Fibroblast of the conjunctiva (primary cell): ENCODE results near the gene ARHGAP9.
"Not testable (repeated sequence)": the region's sequence is repeated elsewhere in the genome, so short reads cannot be mapped to it uniquely, and the experiment has no call there.

ENCODE experiments used
- DNase-seq: peaks from one replicate; pipeline ENCODE4 v3.0.0-alpha.2; 2010; ENCODE audit warnings: low read depth

Gene ARHGAP9

GRCh38 chr12:57517187-57517586 is 37.5 kb upstream of the ARHGAP9 start:
- DNase-seq, result no peak

DNA sequence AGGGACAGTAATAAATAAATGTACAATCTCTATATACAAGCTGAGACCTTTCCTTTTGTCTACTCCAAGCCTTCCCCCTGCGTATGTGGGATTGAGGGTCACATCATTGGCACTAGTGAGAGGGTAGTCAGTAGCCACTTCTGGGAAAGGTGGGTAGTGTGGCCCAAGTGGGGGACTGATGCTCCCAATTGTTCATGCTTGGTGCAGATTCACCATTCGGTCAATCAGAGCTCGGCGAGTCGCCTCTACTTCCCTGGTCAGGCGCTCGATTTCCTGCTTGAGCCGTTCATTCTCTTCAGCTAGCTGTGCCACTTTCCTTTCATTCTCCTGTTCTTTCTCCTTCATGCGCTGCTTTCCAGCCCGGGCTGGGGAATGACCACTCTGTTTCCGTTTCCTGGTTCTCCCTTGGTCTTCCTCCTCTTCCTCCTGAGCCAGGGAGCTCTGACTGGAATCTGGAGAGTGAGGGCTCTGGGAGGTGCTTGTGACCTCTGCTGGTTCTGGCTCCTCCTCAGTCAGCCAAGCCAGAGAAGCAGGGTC is 37.0 kb upstream of the ARHGAP9 start:
- no peak for DNase-seq

- no peak for DNase-seq
Measured at GRCh38 chr12:57515934-57516541, 36.4 kb upstream of the ARHGAP9 start.

- no peak for DNase-seq
Measured at GRCh38 chr12:57515408-57515933, 35.8 kb upstream of the ARHGAP9 start.

DNA sequence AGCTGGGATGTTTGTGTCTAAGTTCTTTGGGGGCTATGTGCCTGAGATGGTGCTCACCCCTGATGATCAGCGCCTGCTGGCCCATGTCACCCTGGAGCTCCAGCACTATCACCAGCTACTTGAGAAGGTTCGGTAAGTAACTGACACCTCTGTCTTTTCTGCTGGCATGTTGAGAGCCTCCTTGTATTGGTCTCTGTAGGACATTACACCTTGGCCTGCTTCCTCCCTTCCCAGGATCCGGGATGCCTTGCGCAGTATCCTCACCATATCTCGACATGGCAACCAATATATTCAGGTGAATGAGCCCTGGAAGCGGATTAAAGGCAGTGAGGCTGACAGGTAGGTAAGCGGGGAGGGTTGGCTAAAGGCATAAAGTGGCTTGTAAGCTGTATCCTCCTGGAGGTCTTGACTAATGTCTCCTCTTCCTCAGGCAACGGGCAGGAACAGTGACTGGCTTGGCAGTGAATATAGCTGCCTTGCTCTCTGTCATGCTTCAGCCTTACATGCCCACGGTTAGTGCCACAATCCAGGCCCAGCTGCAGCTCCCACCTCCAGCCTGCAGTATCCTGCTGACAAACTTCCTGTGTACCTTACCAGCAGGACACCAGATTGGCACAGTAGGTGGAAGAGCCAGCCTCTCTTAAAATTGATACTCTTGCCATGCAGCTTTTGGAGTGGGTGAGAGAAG is 35.2 kb upstream of the ARHGAP9 start:
- no peak for DNase-seq

DNA sequence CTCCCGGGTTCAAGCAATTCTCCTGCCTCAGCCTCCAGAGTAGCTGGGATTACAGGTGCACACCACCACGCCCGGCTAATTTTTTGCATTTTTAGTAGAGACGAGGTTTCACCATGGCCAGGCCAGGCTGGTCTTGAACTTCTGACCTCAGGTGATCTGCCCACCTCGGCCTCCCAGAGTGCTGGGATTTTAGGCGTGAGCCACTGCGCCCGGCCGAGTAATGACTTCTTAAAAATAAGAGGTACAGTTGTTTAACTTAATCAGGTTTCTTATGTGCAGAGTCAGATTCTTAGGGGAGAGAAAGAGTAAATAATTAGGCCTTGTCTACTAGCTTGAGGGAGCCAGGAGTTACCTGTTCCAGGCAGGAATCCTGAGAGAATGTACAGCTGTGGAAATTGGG is 34.6 kb upstream of the ARHGAP9 start:
- DNase-seq, result not testable (repeated sequence)

- not testable (repeated sequence) for DNase-seq
Measured at GRCh38 chr12:57513677-57514076, 34.0 kb upstream of the ARHGAP9 start.

GRCh38 chr12:57513266-57513665 is 33.6 kb upstream of the ARHGAP9 start:
- DNase-seq, result no peak

- DNase-seq, result no peak
Measured at GRCh38 chr12:57512665-57513064, 33.0 kb upstream of the ARHGAP9 start.

DNA sequence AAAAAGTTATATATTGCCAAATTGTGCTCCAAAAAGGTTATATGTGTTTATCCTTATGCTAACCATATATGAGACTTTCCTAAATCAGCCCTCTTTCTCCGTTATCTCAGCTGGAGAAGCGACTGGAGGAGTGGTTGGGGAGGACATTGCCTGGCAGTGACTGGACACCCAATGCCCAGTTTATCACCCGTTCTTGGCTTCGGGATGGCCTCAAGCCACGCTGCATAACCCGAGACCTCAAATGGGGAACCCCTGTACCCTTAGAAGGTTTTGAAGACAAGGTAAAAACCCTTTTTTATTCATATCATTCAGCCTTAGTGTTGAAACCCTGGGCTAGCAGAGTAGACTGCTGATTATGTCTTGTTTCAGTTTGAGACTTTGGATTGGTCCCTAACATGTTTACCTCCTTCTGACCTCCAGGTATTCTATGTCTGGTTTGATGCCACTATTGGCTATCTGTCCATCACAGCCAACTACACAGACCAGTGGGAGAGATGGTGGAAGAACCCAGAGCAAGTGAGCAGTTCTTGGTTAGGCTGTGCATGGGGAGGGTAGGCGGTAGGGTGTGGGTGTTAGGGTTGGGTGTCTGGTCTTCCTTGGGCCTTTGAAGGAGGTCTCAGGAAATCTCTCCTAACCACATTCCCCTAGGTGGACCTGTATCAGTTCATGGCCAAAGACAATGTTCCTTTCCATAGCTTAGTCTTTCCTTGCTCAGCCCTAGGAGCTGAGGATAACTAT is 32.1 kb upstream of the ARHGAP9 start:
- no peak for DNase-seq

- no peak for DNase-seq
Measured at GRCh38 chr12:57511161-57511560, 31.5 kb upstream of the ARHGAP9 start.

- not testable (repeated sequence) for DNase-seq
Measured at GRCh38 chr12:57507796-57508195, 28.1 kb upstream of the ARHGAP9 start.

- DNase-seq, result not testable (repeated sequence)
Measured at GRCh38 chr12:57506541-57506940, 26.9 kb upstream of the ARHGAP9 start.

DNA sequence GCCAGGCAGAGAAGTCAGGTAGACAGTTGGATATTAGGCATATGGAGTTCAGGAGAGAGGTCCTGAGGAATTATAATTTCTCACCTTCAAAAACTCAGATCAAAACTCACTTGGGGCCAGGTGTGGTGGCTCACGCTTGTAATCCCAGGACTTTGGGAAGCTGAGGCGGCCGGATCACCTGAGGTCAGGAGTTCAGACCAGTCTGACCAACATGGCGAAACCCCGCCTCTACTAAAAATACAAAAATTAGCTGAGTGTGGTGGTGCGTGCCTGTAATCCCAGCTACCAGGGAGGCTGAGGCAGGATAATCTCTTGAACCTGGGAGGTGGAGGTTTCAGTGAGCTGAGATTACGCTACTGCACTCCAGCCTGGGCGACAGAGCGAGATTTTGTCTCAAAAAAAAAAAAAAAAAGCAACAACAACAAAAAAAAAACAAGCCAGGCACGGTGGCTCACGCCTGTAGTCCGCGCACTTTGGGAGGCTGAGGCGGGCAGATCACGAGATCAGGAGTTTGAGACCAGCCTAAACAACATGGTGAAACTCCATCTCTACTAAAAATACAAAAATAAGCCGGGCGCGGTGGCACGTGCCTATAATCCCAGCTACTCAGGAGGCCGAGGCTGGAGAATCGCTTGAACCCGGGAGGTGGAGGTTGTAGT is 22.8 kb upstream of the ARHGAP9 start:
- DNase-seq, result not testable (repeated sequence)

DNA sequence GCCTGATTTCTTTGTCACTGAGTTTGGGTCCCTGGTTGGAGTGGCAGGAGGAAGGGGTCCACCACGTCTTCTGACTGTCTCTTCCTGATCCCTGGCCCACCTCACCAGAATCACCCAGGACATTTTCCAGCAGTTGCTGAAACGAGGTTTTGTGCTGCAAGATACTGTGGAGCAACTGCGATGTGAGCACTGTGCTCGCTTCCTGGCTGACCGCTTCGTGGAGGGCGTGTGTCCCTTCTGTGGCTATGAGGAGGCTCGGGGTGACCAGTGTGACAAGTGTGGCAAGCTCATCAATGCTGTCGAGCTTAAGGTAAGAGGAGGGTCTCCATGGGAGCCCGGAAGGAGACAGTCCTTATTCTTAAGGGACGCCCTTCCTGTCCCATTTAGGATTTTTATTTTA is 20.5 kb upstream of the ARHGAP9 start:
- DNase-seq, result no peak

GRCh38 chr12:57498571-57498970 is 18.9 kb upstream of the ARHGAP9 start:
- no peak for DNase-seq

- DNase-seq, result no peak
Measured at GRCh38 chr12:57498132-57498502, 18.5 kb upstream of the ARHGAP9 start.

GRCh38 chr12:57497223-57498131 is 17.8 kb upstream of the ARHGAP9 start:
- DNase-seq, result no peak

- DNase-seq, result no peak
Measured at GRCh38 chr12:57496822-57497221, 17.2 kb upstream of the ARHGAP9 start.

DNA sequence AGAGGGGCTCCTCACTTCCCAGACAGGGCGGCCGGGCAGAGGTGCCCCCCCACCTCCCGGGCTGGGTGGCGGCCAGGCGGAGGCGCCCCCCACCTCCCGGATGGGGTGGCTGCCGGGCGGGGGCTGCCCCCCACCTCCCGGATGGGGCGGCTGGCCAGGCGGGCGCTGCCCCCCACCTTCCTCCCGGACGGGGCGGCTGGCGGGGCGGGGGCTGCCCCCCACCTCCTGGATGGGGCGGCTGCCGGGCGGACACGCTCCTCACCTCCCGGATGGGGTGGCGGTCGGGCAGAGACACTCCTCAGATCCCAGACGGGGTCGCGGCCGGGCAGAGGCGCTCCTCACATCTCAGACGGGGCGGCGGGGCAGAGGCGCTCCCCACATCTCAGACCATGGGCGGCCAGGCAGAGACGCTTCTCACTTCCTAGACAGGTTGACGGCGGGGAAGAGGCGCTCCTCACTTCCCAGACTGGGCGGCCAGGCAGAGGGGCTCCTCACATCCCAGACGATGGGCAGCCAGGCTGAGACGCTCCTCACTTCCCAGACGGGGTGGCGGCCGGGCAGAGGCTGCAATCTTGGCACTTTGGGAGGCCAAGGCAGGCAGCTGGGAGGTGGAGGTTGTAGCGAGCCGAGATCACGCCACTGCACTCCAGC is 15.5 kb upstream of the ARHGAP9 start:
- DNase-seq, result not testable (repeated sequence)
